ENCODE measurements around the gene LRRFIP2.

DNA sequence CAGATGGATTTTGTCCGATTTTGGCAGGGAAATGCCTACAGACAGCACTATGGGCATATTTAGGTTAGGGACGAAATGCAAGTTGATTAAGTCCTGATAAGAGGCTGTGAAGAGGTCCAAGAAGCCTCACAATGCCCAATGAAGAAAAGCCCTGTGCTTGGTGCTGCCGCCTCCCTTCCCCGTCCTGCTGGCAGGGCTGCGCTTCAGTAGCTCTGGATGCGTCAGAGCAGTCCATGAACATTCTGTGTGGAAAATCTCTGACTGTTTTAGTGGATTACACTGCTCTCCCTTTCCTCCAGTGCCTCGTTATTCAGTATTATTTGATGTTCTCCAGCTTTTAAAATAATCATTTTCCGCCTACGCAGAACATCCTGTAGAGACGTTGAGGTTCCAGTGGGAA lies 141.4 kb downstream of the LRRFIP2 start:
- TF ChIP-seq POLR2AphosphoS5 (IDR thresholded peaks at IDR 0.05) (no peak), POLR2A (IDR thresholded peaks at IDR 0.05) (no peak), EP300 (IDR thresholded peaks at IDR 0.05) (no peak)
- TF ChIP-seq, protein P1, sequence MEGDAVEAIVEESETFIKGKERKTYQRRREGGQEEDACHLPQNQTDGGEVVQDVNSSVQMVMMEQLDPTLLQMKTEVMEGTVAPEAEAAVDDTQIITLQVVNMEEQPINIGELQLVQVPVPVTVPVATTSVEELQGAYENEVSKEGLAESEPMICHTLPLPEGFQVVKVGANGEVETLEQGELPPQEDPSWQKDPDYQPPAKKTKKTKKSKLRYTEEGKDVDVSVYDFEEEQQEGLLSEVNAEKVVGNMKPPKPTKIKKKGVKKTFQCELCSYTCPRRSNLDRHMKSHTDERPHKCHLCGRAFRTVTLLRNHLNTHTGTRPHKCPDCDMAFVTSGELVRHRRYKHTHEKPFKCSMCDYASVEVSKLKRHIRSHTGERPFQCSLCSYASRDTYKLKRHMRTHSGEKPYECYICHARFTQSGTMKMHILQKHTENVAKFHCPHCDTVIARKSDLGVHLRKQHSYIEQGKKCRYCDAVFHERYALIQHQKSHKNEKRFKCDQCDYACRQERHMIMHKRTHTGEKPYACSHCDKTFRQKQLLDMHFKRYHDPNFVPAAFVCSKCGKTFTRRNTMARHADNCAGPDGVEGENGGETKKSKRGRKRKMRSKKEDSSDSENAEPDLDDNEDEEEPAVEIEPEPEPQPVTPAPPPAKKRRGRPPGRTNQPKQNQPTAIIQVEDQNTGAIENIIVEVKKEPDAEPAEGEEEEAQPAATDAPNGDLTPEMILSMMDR (IDR thresholded peaks at IDR 0.05): no peak

All from upper lobe of left lung (tissue), 4 donors.